Activated CD4-positive, alpha-beta T cell treated with anti-CD3 and anti-CD28 coated beads, Interleukin-2, amount 50 U/mL, for 4 hours (primary cell): ENCODE results near the gene SPART.
"Not testable (repeated sequence)": the region's sequence is repeated elsewhere in the genome, so short reads cannot be mapped to it uniquely, and the experiment has no call there.

Experiments
- DNase-seq, 2 experiments: peaks; one replicate each; pipeline ENCODE4 v3.0.0-alpha.2; 2020

Gene SPART

GRCh38 chr13:36313047-36313969 is 32.9 kb downstream of the SPART start:
- DNase-seq: no peak

GRCh38 chr13:36310417-36311108 is 35.6 kb downstream of the SPART start:
- DNase-seq: no peak

- DNase-seq: no peak
Observed at GRCh38 chr13:36302289-36302688, 43.9 kb downstream of the SPART start.

- not testable (repeated sequence) for DNase-seq
Observed at GRCh38 chr13:36299469-36299868, 46.7 kb downstream of the SPART start.

GRCh38 chr13:36298535-36299068 is 47.6 kb downstream of the SPART start:
- DNase-seq: no peak

GRCh38 chr13:36297366-36298338 is 48.5 kb downstream of the SPART start, which contains the start of gene CCDC169:
TSS of gene CCDC169 (minus strand) at chr13:36297814. CDS start at chr13:36297719, 95 bp downstream.
- peak; percentile 39 to 43 for DNase-seq

GRCh38 chr13:36294096-36294495 is 52.1 kb downstream of the SPART start:
- no peak for DNase-seq

- no peak for DNase-seq
Observed at GRCh38 chr13:36293497-36293896, 52.7 kb downstream of the SPART start.

GRCh38 chr13:36288794-36289391 is 57.3 kb downstream of the SPART start:
- DNase-seq: no peak

- DNase-seq: no peak
Observed at GRCh38 chr13:36286006-36286405, 60.2 kb downstream of the SPART start.

GRCh38 chr13:36282821-36283432 is 63.3 kb downstream of the SPART start:
- no peak for DNase-seq

- no peak for DNase-seq
Observed at GRCh38 chr13:36275190-36276002, 70.8 kb downstream of the SPART start.

GRCh38 chr13:36273431-36273830 is 72.8 kb downstream of the SPART start:
- no peak for DNase-seq

GRCh38 chr13:36261976-36262375 is 84.2 kb downstream of the SPART start:
- DNase-seq: no peak

- DNase-seq: no peak
Observed at GRCh38 chr13:36261011-36261410, 85.2 kb downstream of the SPART start.

GRCh38 chr13:36259361-36260137 is 86.6 kb downstream of the SPART start:
- no peak for DNase-seq

GRCh38 chr13:36258831-36259230 is 87.4 kb downstream of the SPART start:
- DNase-seq: no peak
